HG02840 (cell line): ENCODE results near the gene OXCT2.

Experiments
- ATAC-seq: cut with Tn5 transposase; IDR thresholded peaks from one replicate; pipeline ENCODE4 v1.9.1; 2021; ENCODE audit warnings: mild to moderate bottlenecking, moderate library complexity, moderate number of reproducible peaks; ENCODE audit not compliant: unreplicated experiment, low FRiP score

The OXCT2 gene

DNA sequence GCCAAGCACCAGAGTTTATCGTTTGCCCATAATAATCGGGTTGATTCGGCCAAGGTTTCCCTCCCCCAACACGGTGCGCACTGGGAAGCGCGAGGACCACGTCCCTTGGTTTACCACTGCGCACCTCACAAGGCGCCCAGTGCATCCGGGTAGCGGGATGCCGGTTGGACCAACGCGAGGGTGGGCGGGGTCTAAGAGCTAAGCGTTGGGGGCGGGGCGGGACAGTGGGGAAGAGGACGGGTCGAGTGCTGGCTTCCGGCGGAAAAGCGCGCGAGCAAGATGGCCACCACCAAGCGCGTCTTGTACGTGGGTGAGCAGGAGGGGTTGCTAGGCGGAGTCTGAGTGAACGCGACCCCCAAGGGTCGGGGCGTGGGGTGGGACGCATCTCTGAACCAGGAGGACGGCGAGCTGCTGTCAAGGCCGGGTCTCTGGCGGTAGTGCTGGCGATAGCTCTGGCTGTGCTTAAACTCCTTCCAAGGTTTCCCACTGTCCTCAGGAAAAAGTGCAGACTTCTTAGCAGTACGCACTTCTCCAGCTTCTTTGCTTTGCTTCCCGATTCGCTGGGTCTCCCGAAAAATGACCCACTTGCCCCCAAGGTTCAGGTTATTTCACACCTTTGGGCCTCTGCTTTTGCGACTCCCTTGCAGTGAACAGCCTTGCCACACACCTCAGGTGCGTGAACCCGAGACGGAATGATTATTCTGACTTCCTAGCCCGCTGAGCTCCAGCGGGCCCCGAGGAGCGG lies 32.4 kb downstream of the OXCT2 start, which contains the start of gene PPIE:
TSS of gene PPIE (plus strand) at position 261 of the 745 bp plus-strand sequence. CDS start at position 280, 19 bp downstream.
- ATAC-seq, result no peak

DNA sequence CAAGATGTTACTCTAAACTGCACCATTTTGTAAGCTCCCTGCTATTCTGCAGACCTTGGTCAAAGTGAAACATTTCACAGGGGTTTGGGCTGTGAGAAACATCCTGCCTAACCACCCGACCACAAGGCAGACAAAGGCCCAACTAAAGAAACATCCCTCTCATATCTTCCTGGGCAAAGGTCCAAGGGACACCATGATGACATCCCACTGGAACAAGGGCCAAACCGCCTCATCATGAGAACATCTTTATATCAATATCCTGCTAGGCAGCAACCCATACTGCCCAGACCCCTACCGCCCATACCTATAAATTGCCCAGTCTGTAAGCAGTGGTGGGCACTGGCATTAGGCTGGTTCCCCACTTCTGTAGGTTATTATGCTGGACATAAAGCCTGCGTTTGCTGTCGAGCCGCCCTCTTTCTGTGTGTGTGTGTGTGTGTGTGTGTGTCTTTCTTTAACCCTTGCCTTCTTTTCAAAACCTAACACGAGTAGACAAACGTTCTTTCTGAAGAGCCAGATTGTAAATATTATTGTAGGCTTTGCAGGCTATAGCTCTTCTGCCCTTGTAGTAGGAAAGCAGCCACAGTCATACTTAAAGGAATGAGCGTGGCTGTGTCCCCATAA lies 33.5 kb downstream of the OXCT2 start:
- ATAC-seq, result no peak

DNA sequence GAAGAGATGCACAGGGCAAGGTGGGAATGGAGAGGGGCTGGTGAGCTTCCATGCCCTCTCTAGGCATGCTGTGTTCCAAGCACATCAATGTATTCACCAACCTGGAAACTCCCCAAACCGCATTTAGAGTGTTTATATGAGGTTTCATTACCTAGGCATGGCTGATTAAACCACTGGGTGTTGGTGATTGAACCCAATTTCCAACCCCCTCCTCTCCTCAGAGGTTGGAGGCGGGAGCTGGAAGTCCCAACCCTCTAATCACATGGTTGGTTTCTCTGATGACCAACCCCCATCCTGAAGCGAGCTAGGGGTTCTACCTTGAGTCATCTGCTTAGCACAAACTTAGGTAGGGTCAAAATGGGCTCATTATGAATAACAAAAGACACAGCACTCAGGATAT lies 35.4 kb downstream of the OXCT2 start:
- no peak for ATAC-seq

DNA sequence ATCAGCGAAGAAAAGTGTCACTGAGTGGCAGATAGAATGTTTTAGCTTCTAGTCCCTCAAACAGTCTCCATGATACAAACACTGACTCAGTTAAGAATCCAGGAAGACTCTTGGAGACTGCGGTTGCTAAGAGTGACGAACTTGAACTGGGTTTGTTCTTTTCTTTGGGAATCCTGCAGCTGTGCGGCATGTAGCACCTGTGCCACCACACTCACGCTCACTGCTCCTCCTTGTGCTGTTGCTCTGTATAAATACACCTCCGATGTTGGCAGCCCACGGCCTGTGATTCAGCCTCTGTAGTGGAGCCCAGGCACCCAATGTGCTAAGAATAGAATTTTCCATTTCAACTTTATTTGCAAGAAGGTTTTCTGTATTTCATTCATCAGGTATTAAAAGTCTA lies 38.0 kb downstream of the OXCT2 start:
- no peak for ATAC-seq

DNA sequence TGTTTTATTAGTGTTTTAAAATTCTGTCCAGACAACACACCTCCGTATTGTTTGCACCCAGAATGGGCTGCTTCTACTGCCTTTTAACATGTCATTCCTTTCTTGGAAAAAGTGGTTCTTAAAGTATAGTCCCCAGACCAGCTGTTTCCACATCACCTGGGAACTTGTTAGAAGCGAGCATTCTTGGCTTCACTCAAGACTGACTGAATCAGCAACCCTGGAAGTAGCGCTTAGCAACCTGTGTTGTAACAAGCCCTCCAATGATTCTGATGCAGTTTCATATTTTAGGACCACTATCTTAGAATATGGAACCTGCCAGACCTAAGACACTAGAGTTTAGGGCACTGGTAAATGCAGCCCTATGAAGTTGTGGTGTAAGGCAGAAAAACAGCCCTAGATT lies 38.4 kb downstream of the OXCT2 start:
- ATAC-seq, result no peak

DNA sequence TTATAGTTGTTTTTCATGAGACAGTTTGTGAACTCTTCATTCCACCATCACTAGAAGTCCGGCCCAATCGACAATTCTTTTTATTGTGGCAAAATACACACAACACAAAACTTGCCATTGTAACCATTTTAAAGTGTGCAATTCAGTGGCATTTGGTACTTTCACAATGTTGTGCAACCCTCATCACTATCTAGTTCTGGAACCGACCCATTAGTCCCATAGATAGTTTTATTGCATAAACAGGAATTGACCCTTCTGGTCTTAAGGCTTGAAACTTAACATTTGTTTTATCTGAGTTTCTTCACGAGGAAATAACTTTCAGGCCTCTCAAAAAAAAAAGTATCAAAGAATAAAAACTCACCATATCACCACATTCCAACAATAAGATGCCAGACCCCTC lies 41.3 kb downstream of the OXCT2 start:
- ATAC-seq, result no peak

DNA sequence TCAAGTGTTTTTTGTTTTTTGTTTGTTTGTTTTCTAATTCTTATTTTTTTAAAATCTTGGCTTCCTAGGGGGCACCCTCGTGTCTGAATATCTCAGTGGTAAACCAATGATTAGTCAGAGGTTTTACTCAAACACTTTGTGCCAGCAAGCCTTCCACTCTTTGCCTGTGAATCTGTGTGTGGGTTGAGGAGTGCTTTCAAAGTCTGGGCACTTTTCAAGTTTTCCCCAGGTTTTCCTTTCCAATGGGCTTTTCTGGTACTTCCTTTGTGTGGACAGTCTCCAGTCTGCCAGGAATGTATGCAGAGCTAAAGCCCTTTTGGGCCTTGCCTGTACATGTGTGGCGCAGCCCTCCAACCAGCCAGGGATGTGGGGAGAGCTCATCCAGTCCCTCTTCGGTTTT lies 42.1 kb downstream of the OXCT2 start:
- ATAC-seq, result no peak

DNA sequence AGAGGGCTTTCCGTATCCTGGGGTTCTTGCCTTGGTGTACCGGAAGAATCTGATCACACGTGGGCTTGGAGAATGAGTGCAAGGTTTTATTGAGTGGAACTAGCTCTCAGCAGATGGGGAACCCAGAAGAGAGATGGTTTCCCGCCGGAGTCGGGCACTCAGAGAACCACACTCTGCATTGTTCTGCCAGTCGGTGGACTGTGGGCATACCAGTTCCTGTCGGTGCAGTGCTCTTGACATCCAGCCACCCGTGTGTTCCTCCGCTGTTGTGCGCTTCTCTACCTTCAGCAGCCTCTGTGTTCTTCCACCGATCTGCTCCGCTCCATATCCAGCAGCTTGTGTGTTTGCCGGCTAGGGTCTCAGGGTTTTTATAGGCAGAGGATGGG lies 43.2 kb downstream of the OXCT2 start:
- no peak for ATAC-seq

DNA sequence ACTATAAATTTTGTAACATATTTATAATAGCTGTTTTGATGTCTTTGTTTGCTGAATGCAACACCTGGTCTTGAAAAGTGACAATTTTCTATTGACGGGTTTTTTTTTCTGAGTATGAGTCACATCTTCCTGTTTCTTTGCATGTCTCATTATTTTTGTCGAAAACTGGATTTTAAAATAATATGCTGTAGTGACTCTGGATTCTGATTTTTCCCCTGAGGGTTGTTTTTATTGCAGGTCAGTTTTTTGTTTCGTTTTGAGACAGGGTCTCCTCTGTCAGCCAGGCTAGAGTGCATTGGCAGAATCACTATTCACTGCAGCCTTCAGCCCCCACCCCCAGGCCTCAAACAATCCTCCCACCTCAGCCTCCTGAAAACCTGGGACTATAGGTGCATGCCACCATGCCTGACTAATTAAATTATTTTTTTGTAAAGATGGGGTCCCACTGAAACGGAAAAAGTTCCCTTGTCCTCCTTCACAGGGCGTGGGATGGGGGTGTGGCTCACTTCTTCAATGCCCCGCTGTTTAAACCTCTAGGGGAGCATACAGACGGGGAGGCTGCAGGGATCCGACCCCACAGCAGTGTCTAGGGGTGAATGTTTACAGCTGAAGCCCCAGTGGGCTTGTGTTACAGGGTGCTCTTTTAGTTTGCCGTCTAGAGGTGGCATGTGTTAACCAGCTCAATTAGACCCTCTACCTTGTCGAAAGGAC lies 43.8 kb downstream of the OXCT2 start:
- no peak for ATAC-seq

DNA sequence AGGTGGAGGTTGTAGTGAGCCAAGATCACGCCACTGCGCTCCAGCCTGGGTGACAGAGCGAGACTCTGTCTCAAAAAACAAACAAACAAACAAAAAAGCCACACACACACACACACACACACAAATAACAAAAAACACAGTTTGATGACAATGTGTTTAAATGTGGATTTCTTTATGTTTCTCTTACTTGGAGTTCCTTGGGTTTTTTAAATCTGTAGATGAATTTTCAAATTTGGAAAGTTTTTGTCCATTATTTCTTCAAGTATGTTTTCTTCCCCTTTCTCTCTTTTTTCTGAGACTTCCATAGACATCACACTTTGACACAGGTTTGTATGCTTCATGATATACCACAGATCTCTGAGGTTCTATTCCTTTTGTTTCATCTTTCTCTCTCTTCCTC lies 44.5 kb downstream of the OXCT2 start:
- ATAC-seq, result no peak

DNA sequence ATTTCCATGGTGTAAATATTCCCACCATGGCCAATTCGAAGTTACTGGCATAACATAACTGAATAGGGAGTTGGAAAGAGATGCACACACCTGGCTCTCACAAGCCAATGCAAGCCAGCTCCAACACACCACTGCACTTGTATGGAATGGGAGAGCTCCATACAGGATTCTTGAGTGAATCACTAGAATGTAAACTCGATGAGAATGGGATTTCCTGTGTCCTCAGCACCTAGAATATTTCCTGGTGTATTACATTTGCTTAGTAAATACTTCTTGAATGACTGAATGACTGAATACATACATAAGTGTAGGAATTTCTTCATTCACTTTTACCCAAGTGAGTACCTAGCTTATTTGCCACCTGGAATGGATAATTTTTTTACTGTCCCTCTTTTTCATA lies 48.7 kb downstream of the OXCT2 start:
- no peak for ATAC-seq

DNA sequence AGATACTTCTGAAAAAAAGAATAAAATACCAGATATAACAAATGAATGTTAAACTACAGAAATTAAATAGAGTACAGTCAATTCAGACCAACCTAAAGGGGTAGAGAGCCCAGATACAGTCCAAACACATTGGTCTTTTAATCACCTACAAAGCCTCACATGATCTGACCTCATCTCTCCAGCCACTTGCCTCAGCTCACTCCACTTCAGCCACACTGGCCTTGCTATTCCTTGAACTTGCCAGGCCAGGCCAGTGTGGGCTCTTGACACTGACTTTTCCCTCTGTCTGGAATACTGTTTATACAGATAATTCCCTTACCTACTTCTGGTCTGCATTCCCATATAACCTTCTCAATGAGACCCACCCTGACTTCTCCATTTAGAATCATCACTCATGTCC lies 49.5 kb downstream of the OXCT2 start:
- no peak for ATAC-seq

DNA sequence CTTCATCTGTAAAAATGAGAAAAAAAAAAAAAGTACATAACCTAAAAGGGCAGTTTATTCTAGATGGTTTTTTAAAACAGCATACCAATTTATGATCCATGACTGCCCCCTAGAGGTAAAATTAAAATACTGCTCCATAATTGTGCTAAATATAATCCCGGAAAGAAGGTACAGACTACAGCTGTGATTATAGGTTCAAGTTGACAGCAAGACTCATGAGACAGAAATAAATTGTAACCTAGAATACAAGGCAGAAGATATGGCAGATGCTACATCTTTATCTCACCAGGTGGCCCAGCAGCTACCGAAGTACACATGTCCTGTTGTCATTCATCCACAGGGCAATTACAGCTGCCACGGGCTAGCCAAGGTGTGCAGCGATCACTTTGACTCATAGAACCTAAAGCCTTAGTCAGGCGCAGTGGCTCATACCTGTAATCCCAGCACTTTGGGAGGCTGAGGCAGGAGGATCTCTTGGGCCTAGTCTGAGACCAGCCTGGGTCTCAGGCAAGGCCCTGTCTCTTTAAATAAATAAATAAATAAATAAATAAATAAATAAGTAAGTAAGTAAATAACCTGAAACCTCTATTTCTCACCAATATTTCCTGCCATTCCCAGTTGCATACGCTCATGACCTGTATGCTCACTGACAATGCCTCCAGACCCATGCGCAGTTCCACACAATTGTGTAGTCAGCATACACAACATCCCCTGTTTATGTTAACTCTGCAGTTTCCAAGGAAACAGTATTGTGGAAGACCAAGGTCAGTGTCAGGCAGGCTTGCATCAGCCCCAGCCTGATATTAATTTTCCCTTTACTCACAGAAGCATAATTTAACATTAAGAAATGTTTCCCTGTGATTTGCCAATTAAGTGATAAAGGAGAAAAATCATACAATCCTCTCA lies 50.8 kb downstream of the OXCT2 start:
- no peak for ATAC-seq
